Naive B cell (primary cell): ENCODE data around the gene TNK2. TPM values are rescaled to one million over a fixed set of nuclear protein-coding genes. Genes with fewer than 3 reads are reported as not detected.

ENCODE experiments used
- ATAC-seq, 2 donors: fragments of 150-1000 bp; cut with Tn5 transposase; 2 replicates each; pipeline ENCODE4 v1.10.0; 2021; ENCODE audit warnings: low read depth in 2 of 2, mild to moderate bottlenecking in 2 of 2, moderate library complexity in 2 of 2
- DNase-seq: peaks from one replicate; pipeline ENCODE4 v3.0.0; 2022
- H3K27ac Mint-ChIP-seq, 6 donors: one replicate each; pipeline ENCODE4 v1.8.0; 2020 to 2022; ENCODE audit warnings: mild to moderate bottlenecking in 6 of 6, mixed read lengths in 6 of 6, moderate library complexity in 5 of 6, inconsistent platforms in 2 of 6
- H3K27me3 Mint-ChIP-seq, 3 donors: one replicate each; pipeline ENCODE4 v1.8.0; 2021 to 2022; ENCODE audit warnings: mixed read lengths in 3 of 3, mild to moderate bottlenecking in 1 of 3
- H3K36me3 Mint-ChIP-seq, 2 donors: one replicate each; pipeline ENCODE4 v1.8.0; 2020 to 2022; ENCODE audit warnings: mixed read lengths in 2 of 2, inconsistent platforms in 1 of 2, mild to moderate bottlenecking in 1 of 2
- H3K4me1 Mint-ChIP-seq, 3 donors: one replicate each; pipeline ENCODE4 v1.8.0; 2020 to 2022; ENCODE audit warnings: mixed read lengths in 3 of 3, inconsistent platforms in 1 of 3, mild to moderate bottlenecking in 1 of 3, moderate library complexity in 1 of 3
- H3K4me3 Mint-ChIP-seq, 8 donors: one replicate each; pipeline ENCODE4 v1.8.0; 2020 to 2022; ENCODE audit warnings: mild to moderate bottlenecking in 8 of 8, mixed read lengths in 8 of 8, moderate library complexity in 8 of 8, inconsistent platforms in 2 of 8
- H3K9me3 Mint-ChIP-seq, 7 donors: one replicate each; pipeline ENCODE4 v1.8.0; 2020 to 2022; ENCODE audit warnings: mixed read lengths in 7 of 7, mild to moderate bottlenecking in 5 of 7, inconsistent platforms in 2 of 7, moderate library complexity in 1 of 7
- polyA plus RNA-seq, 6 donors: library from polyadenylated mRNA; unstranded; fragments of 300-500 nt; fragmentation: Illumina TruSeq; gene quantifications; one replicate each; pipeline ENCODE4 v1.2.3, GENCODE V29; 2021; ENCODE audit warnings: low read depth in 6 of 6

The TNK2 gene
- polyA plus RNA-seq, 6 donors from 2014 or later = 1.1 to 4.8 (median 2.3) TPM

DNA sequence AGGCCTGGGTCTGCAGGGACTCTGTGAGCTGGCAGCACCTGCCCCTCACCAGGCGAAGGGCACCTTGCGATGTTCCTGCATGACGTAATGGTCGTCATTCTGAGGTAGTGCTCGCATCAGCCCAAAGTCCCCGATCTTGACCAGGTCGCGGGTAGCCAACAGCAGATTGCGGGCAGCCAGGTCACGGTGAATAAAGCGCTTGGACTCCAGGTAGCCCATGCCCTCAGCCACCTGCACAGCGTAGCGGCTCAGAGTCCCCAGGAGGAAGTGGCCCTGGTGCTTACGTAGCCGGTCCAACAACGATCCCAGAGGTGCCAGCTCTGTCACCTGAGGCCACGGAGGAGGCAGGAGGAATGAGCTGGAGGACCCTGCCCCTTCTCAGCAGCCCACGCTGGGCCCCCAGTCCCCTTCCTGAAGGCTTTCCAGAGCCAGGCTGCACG lies 26.3 kb downstream of the TNK2 start:
- Mint-ChIP-seq H3K9me3 (no peaks in the 10 kb centered on the region), H3K36me3 (peaks cover 0 to 4% of the 10 kb centered on the region in 2 donors), H3K4me3 (no peak overlapping the region), H3K27ac (no peak overlapping the region), H3K27me3 (no peaks in the 10 kb centered on the region), H3K4me1 (peaks cover 2 to 10% (median 5%) of the 10 kb centered on the region in 3 donors)
- DNase-seq (no peak), ATAC-seq (no peak)

DNA sequence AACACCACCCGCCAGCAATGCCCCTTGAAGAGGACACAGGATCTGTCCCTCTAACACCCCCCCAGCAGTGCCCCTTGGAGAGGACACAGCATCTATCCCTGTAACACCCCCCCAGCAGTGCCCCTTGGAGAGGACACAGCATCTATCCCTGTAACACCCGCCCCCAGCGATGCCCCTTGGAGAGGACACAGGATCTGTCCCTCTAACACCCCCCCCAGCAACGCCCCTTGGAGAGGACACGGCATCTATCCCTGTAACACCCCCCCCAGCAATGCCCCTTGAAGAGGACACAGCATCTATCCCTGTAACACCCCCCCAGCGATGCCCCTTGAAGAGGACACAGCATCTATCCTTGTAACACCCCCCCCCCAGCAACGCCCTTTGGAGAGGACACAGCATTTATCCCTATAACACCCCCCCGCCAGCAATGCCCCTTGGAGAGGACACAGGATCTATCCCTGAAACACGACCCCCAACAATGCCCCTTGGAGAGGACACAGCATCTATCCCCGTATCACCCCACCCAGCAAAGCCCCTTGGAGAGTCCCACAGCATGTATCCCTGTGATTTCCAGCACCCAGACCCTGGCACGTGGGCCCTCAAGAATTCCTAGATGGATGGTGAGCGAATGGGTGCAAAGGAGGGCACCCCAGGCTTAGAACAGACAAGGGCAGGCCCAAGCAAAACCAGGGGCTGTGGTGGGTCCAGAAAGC lies 26.9 kb downstream of the TNK2 start:
- DNase-seq (no peak), ATAC-seq (no peak)
- Mint-ChIP-seq H3K4me3 (no peak overlapping the region), H3K9me3 (no peaks in the 10 kb centered on the region), H3K36me3 (peaks cover 0 to 4% of the 10 kb centered on the region in 2 donors), H3K27me3 (no peaks in the 10 kb centered on the region), H3K27ac (no peak overlapping the region), H3K4me1 (peaks cover 2 to 11% (median 5%) of the 10 kb centered on the region in 3 donors)

DNA sequence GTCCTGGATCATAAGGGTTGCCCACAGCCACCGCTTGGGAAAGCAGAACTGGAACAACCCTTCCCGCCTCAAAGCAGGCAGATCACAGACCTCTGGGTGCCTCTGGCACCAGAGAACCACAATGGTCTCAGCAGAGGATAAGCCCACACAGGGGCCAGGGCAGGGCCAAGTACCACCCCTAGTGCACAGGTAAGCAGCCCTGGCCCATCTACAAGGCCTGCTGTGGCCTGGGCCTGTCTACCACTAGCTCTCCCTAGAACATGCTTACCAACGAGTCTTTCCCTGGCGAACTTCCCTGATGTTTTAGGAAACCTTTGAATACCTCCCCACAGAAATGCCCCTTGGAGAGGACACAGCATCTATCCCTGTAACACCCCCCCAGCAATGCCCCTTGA lies 28.3 kb downstream of the TNK2 start:
- Mint-ChIP-seq H3K27ac (peak overlapping the region in 1 of 6 donors; percentile 37), H3K27me3 (no peaks in the 10 kb centered on the region), H3K36me3 (peaks cover 0 to 4% of the 10 kb centered on the region in 2 donors), H3K4me3 (peak overlapping the region in 1 of 8 donors; percentile 12), H3K9me3 (no peaks in the 10 kb centered on the region), H3K4me1 (peaks cover 2 to 7% (median 5%) of the 10 kb centered on the region in 3 donors)
- ATAC-seq (no peak), DNase-seq (no peak)

DNA sequence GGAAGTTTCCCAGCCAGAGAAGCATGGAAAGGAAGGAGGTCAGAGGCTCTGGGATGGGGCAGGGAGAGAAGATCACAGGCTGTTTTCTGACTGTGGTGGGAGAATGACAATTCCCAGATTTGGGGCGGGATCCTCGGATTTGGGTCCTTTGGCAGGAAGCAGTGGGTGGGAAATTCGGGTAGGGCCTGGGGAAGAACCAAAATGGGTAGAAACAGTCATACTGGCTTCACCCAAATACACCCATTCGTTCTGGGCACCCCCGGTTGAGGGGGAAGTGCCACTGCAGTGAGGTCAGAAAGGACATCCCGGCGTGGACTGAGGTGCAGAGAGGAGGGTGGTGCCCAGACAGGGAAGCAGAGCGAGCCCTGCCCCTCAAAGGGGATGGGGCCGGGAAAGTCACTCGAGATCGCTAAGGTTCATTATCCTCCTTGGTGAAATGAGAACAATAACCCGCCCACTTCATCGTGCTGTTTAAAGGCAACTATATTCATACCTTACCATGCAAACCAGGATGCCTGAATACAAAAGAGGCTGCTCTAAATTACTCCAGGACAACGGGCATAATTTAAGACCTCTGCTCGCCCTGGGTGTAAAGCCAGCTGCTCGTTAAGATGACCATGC lies 28.8 kb downstream of the TNK2 start:
- no peak overlapping the region for H3K4me3 Mint-ChIP-seq
- H3K27ac Mint-ChIP-seq = peak overlapping the region in 3 of 6 donors; percentile 33 to 92 (median 76)

DNA sequence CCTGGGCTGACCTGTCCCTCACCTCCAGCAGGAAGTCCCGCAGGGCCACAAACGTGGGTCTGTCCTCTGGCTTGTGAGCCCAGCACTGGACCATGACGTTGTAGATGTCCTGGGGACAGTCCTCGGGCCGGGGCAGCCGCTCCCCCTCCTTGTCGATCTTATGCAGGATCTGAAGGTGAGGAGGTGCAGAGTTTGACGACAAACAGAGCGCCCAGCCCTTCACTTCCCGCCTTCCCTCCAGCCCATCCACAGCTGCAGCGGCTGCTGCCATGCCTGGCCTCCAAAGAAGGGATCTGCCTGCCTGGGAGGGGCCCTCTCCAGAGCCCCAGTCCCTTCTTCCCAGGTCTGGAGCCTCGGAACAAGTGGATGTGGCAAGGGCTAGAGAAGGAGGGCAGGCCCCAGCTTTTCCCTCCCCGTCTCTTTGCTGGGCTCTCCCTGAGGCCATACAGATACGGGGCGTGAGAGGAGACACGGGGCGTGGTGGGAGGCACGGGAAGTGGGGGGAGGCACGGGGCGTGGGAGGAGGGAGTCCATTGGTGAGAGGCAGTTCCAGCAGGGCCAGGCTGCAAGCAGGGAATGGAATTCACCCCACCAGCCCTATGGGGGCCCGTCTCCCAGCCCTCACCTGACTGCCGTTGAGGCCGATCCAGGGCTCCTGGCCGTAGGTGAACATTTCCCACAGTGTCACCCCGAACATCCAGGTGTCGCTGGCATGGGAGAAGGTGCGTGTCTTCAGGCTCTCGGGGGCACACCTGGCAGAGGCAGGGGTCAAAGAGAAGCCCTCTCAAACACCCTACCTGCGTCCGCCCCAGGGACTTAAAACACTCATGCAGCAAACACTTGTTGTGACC lies 29.7 kb downstream of the TNK2 start:
- DNase-seq (no peak), ATAC-seq (no peak)
- H3K27me3 Mint-ChIP-seq = no peaks in the 10 kb centered on the region
- H3K36me3 Mint-ChIP-seq = peaks cover 0 to under 1% of the 10 kb centered on the region in 2 donors
- H3K4me1 Mint-ChIP-seq = peaks cover 2 to 7% (median 5%) of the 10 kb centered on the region in 3 donors
- H3K27ac Mint-ChIP-seq = no peak overlapping the region
- H3K9me3 Mint-ChIP-seq = no peaks in the 10 kb centered on the region
- H3K4me3 Mint-ChIP-seq = no peak overlapping the region

More for the DNA sequence above, 28.8 kb downstream of the TNK2 start:
- Mint-ChIP-seq H3K9me3 (no peaks in the 10 kb centered on the region), H3K36me3 (peaks cover 0 to 4% of the 10 kb centered on the region in 2 donors), H3K4me1 (peaks cover 2 to 7% (median 5%) of the 10 kb centered on the region in 3 donors), H3K27me3 (no peaks in the 10 kb centered on the region)
- no peak for DNase-seq
- no peak for ATAC-seq

DNA sequence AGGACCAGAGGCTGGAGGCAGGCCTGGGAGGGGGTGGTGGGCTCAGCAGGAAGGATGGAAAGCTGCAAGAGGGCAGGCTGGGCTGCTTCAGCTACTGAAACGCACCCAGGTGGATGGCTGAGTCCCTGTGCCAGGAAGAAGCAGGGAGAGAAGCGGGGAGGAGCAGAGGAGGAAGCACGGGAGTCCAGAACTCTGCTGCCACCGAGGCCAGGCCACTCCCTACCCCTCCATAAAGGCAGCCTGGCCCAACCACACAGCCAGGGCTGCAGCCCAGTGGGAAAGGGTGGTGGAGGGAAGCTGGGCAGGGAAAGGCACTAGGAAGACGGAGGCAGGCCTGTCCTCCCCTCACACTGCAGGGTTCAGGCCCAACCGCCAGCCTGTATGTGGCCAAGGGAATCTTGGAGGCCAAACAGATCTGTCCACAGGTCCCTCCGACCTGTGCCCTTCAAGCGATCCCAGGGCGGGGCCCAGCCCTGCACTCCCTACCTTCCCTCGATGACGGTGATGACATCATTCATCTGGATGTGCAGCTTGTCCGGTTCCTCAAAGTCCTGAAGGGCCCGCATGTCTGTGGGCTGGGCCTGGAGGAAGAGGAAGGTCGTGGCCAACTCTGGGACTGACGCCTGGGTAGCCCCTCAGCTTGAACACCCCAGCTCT lies 30.5 kb downstream of the TNK2 start:
- Mint-ChIP-seq H3K36me3 (no peaks in the 10 kb centered on the region), H3K27ac (peak overlapping the region in 1 of 6 donors; percentile 76), H3K4me3 (no peak overlapping the region), H3K27me3 (no peaks in the 10 kb centered on the region), H3K4me1 (peaks cover 0 to 7% (median 5%) of the 10 kb centered on the region in 3 donors), H3K9me3 (no peaks in the 10 kb centered on the region)
- ATAC-seq (no peak), DNase-seq (no peak)

DNA sequence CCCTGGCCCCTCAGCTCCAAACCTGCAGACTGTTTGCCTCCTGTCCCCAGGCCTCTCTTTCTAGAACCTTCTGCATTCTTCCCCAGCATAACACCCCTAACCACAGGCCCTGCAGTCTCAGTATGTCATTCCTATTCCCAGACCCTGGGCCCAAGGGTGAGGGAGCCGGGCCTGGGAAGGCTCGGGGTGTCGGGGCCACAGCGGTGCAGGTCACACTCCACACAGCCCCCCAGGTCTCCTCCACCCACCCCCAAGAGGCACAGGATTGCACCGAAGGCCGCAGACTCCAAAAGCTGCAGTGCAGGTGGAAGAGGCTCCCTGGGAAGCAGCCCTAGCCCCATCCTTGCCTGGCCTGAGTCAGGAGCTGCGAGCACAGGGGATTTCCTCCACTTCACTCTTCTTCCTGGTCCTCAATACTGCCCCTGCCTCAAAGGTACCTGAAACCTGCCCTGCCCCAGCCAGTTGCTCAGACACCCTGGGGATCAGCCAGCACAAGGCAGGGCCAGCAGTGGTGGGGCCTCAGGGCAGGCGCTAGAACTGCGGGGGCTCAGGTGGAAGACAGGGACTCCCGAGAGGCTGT lies 31.1 kb downstream of the TNK2 start:
- Mint-ChIP-seq H3K4me1 (peaks cover 0 to 7% (median 5%) of the 10 kb centered on the region in 3 donors), H3K9me3 (no peaks in the 10 kb centered on the region), H3K27me3 (no peaks in the 10 kb centered on the region), H3K27ac (peak overlapping the region in 2 of 6 donors; percentile 72 to 76), H3K36me3 (no peaks in the 10 kb centered on the region), H3K4me3 (peak overlapping the region in 1 of 8 donors; percentile 16)
- ATAC-seq (no peak), DNase-seq (no peak)

DNA sequence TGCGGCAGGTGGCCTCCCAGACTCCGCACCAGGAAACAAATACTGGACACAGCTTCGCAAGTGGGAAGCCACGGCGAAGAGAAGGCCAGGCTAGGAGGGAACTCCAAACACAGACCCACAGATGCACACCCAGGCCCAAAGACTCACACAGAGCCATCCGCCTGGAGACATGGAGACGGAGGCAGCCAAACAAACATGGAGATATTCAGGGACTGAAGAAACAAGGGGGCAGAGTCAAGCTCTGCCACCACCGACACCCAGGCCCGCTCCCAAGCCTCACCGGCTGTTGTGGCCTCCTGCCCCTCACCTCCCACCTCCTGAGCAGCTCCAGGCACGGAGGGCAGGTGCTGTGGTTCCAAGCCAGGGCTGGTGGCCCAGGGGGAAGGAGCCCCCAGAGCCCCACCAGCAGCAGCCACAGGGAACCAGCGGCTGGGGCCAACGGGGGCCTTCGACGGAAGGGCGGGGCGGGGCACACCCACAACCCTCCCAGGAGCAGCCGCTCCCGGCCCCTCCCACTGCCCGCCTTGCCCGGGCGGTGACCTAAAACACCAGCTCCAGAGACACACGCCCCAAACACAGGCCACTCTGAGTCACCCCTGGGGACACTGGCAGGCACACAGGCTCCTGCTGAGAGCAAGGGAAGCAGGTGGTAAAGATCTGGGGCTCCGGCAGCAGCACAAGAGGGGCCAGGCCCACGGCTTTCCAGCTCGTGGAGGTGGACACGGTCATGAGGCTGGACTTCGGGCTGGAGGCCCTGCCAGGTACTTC lies 31.9 kb downstream of the TNK2 start:
- Mint-ChIP-seq H3K4me1 (peaks cover 0 to 7% (median 5%) of the 10 kb centered on the region in 3 donors), H3K36me3 (no peaks in the 10 kb centered on the region), H3K27me3 (no peaks in the 10 kb centered on the region), H3K9me3 (no peaks in the 10 kb centered on the region), H3K27ac (peak overlapping the region in 2 of 6 donors; percentile 74 to 76), H3K4me3 (no peak overlapping the region)
- DNase-seq = no peak
- no peak for ATAC-seq

DNA sequence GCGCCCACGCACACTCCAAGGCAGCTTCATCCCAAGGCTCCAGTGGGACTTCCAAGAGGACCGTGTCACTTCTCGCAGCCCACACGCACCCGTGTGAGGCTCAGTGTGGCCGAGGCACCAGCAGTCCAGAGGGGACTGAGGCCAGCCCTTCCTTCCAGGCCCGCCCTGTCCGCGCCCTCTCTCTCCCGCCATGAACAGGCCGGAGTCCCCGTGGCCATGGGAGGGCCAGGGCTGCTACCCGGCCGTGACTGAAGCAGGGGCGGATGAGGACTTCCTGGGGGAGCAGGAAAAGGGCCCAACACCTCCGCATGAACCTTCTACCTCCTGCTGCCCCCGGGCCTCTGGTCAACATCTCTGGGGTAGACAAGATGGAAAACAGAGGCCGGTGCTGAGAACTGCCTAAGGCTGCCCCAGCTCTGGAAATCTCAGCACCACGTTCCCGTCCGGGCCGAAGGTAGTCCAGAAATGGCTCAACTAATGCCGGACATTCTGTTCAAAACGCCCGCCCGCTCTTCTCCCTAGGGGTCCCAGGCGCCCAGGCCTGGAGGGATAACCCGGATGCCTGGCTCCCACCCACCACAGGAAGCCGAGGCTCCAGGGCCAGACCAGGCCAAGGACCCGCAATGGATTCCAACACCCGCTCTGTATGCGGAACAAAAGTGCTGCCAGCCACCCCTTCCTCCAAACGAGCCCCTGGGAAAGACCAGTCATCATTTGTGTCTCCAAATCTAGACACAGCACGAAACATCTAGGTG lies 32.7 kb downstream of the TNK2 start:
- H3K9me3 Mint-ChIP-seq = no peaks in the 10 kb centered on the region
- no peak overlapping the region for H3K27ac Mint-ChIP-seq
- ATAC-seq = no peak
- DNase-seq = no peak
- no peak overlapping the region for H3K4me3 Mint-ChIP-seq
- no peaks in the 10 kb centered on the region for H3K36me3 Mint-ChIP-seq
- H3K27me3 Mint-ChIP-seq = no peaks in the 10 kb centered on the region
- peaks cover 0 to 7% (median 5%) of the 10 kb centered on the region in 3 donors for H3K4me1 Mint-ChIP-seq

DNA sequence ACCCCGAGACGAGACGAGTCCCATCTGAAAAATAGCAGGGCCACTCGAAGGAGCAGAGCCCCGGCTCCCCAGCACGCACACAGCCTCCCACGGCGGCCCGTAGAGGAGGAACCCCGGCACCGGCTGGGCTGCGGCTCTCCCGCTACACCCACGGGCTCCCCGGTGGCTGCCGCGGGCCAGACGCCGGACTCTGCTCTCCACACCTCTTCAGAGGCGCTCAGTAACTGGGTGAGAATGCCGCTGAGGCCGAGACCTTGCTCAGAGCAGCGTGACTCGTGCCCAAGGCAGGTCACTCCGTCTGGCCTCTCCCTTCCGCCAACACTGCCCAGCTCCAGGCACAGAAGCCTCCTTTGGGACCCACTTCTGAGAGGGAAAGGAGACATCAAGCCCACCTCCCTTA lies 34.4 kb downstream of the TNK2 start:
- H3K27me3 Mint-ChIP-seq = no peaks in the 10 kb centered on the region
- no peak overlapping the region for H3K4me3 Mint-ChIP-seq
- no peaks in the 10 kb centered on the region for H3K9me3 Mint-ChIP-seq
- no peak for DNase-seq
- ATAC-seq = no peak
- peaks cover 0 to 9% of the 10 kb centered on the region in 2 donors for H3K36me3 Mint-ChIP-seq
- no peak overlapping the region for H3K27ac Mint-ChIP-seq
- H3K4me1 Mint-ChIP-seq = peaks cover 0 to 7% (median 5%) of the 10 kb centered on the region in 3 donors

DNA sequence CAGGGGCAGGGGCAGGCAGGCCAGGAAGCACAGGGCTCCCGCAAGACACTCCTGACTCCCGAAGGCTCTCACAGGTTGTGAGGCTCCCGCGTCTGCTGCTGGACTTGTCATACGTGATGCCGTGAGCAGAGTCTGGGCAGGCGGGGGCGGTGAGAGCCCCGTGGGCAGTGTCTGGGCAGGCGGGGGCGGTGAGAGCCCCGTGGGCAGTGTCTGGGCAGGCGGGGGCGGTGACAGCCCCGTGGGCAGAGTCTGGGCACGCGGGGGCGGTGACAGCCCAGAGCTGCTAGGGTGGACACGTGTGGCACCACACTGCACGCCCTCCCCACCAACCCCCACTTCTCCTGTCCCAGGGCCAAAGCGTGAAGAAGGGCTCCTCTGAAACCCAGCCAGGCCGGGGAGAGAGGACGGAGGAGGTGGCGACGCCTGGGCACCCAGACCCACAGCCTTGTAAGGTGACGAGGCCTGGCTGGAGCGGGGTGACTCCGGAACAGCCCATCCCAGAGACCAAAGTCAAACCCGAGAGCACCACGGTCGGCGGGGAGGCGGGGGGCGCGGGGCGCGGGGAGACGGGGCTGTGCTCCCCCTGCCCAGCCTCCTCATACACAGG lies 35.0 kb downstream of the TNK2 start:
- Mint-ChIP-seq H3K9me3 (no peaks in the 10 kb centered on the region), H3K27ac (no peak overlapping the region), H3K36me3 (peaks cover 0 to 9% of the 10 kb centered on the region in 2 donors), H3K4me3 (no peak overlapping the region), H3K27me3 (no peaks in the 10 kb centered on the region), H3K4me1 (peaks cover 0 to 7% (median 5%) of the 10 kb centered on the region in 3 donors)
- ATAC-seq = no peak
- DNase-seq = no peak
